H9 (cell line): ENCODE measurements around the gene GSE1. TPM values are rescaled to one million over a fixed set of nuclear protein-coding genes. Genes with fewer than 3 reads are reported as not detected.

Experiments
- DNase-seq: peaks from one replicate; pipeline ENCODE4 v3.0.0-alpha.2; 2017
- H2AFZ ChIP-seq: one replicate; pipeline ENCODE4 v1.6.1; 2013; ENCODE audit warnings: mild to moderate bottlenecking, low read length, control low read depth, moderate library complexity
- H2AK5ac ChIP-seq: 2 replicates; pipeline ENCODE4 v1.6.1; 2013; ENCODE audit warnings: low read length, control low read depth, mixed read lengths; ENCODE audit not compliant: insufficient read length
- H2BK120ac ChIP-seq: one replicate; pipeline ENCODE4 v1.6.1; 2013; ENCODE audit warnings: low read depth, mild to moderate bottlenecking, low read length, control low read depth, inconsistent platforms; ENCODE audit not compliant: poor library complexity, severe bottlenecking
- H2BK12ac ChIP-seq: 2 replicates; pipeline ENCODE4 v1.6.1; 2013; ENCODE audit warnings: low read length, control low read depth, mixed read lengths, low read depth; ENCODE audit not compliant: insufficient read length
- H2BK15ac ChIP-seq: 2 replicates; pipeline ENCODE4 v1.6.1; 2013; ENCODE audit warnings: low read depth, low read length, control low read depth
- H2BK20ac ChIP-seq: one replicate; pipeline ENCODE4 v1.6.1; 2013; ENCODE audit warnings: low read depth, mild to moderate bottlenecking, low read length, control low read depth, inconsistent platforms; ENCODE audit not compliant: poor library complexity, severe bottlenecking
- H2BK5ac ChIP-seq: 2 replicates; pipeline ENCODE4 v1.6.1; 2013; ENCODE audit warnings: low read length, control low read depth, mixed read lengths; ENCODE audit not compliant: insufficient read length
- H3K14ac ChIP-seq: 2 replicates; pipeline ENCODE4 v1.6.1; 2013; ENCODE audit warnings: low read length, control low read depth; ENCODE audit not compliant: insufficient read depth
- H3K18ac ChIP-seq: 2 replicates; pipeline ENCODE4 v1.6.1; 2013; ENCODE audit warnings: low read depth, mild to moderate bottlenecking, mixed read lengths, low read length, control low read depth; ENCODE audit not compliant: insufficient read length
- H3K23ac ChIP-seq: 2 replicates; pipeline ENCODE4 v1.6.1; 2013; ENCODE audit warnings: low read length, control low read depth, mixed read lengths, low read depth; ENCODE audit not compliant: insufficient read length
- H3K23me2 ChIP-seq: 2 replicates; pipeline ENCODE4 v1.6.1; 2013; ENCODE audit warnings: low read depth, mild to moderate bottlenecking, mixed read lengths, low read length, control low read depth; ENCODE audit not compliant: insufficient read length, poor library complexity, severe bottlenecking
- H3K27ac ChIP-seq: 2 replicates; pipeline ENCODE4 v1.5.1; 2013; ENCODE audit warnings: low read length, control low read depth, mixed read lengths, low read depth; ENCODE audit not compliant: insufficient read length
- H3K27me3 ChIP-seq: 2 replicates; pipeline ENCODE4 v1.6.1; 2013; ENCODE audit warnings: low read length, control low read depth, inconsistent platforms; ENCODE audit not compliant: insufficient read depth
- H3K4ac ChIP-seq: 2 replicates; pipeline ENCODE4 v1.6.1; 2013; ENCODE audit warnings: low read depth, mild to moderate bottlenecking, control low read depth, inconsistent platforms, low read length, moderate library complexity
- H3K4me1 ChIP-seq: 2 replicates; pipeline ENCODE4 v1.6.1; 2013; ENCODE audit warnings: low read length, control low read depth, inconsistent platforms; ENCODE audit not compliant: insufficient read depth
- H3K4me2 ChIP-seq: 2 replicates; pipeline ENCODE4 v1.6.1; 2013; ENCODE audit warnings: low read length, control low read depth, mixed read lengths; ENCODE audit not compliant: insufficient read length, insufficient read depth
- H3K56ac ChIP-seq: 2 replicates; pipeline ENCODE4 v1.6.1; 2013; ENCODE audit warnings: low read depth, mild to moderate bottlenecking, mixed read lengths, low read length, control low read depth; ENCODE audit not compliant: insufficient read length
- H3K79me1 ChIP-seq: 2 replicates; pipeline ENCODE4 v1.6.1; 2013; ENCODE audit warnings: low read depth, mild to moderate bottlenecking, moderate library complexity, low read length, control low read depth, inconsistent platforms; ENCODE audit not compliant: insufficient read depth, poor library complexity, severe bottlenecking
- H3K79me2 ChIP-seq: 2 replicates; pipeline ENCODE4 v1.6.1; 2013; ENCODE audit warnings: low read length, control low read depth, inconsistent platforms; ENCODE audit not compliant: insufficient read depth
- H3K9ac ChIP-seq: 2 replicates; pipeline ENCODE4 v1.6.1; 2013; ENCODE audit warnings: low read length, control low read depth, mixed read lengths; ENCODE audit not compliant: insufficient read length; ENCODE audit errors: extremely low read depth
- H3K9me3 ChIP-seq: one replicate; pipeline ENCODE4 v1.6.1; 2013; ENCODE audit warnings: low read depth, low read length, inconsistent platforms; ENCODE audit not compliant: control insufficient read depth
- H3T11ph ChIP-seq: one replicate; pipeline ENCODE4 v1.6.1; 2013; ENCODE audit warnings: mild to moderate bottlenecking, low read length, control low read depth, inconsistent platforms
- H4K20me1 ChIP-seq: one replicate; pipeline ENCODE4 v1.6.1; 2013; ENCODE audit not compliant: control insufficient read depth, insufficient read length, insufficient read depth
- H4K5ac ChIP-seq: 2 replicates; pipeline ENCODE4 v1.6.1; 2013; ENCODE audit warnings: low read depth, mild to moderate bottlenecking, mixed read lengths, low read length, control low read depth; ENCODE audit not compliant: insufficient read length
- H4K8ac ChIP-seq: replicated peaks from 2 replicates; pipeline ENCODE4 v1.6.1; 2013; ENCODE audit warnings: low read length, control low read depth, mixed read lengths, low read depth; ENCODE audit not compliant: insufficient read length
- H4K91ac ChIP-seq: 2 replicates; pipeline ENCODE4 v1.6.1; 2013; ENCODE audit warnings: low read depth, mild to moderate bottlenecking, moderate library complexity, mixed read lengths, low read length, control low read depth; ENCODE audit not compliant: insufficient read length
- H3K27ac Mint-ChIP-seq, 3 experiments: 2 replicates in 2 of 3; 3 replicates in 1 of 3; pipeline ENCODE4 v1.8.0; 2020 to 2021; ENCODE audit warnings: mixed read lengths in 3 of 3, mild to moderate bottlenecking in 1 of 3, moderate library complexity in 1 of 3
- H3K27me3 Mint-ChIP-seq: 2 replicates; pipeline ENCODE4 v1.8.0; 2021; ENCODE audit warnings: low read depth, mild to moderate bottlenecking, moderate library complexity, mixed read lengths
- H3K36me3 Mint-ChIP-seq, 3 experiments: 2 replicates in 2 of 3; 3 replicates in 1 of 3; pipeline ENCODE4 v1.8.0; 2020 to 2021; ENCODE audit warnings: low read depth in 3 of 3, mixed read lengths in 3 of 3; ENCODE audit not compliant: insufficient read depth in 1 of 3
- H3K4me1 Mint-ChIP-seq, 2 experiments: 2 replicates each; pipeline ENCODE4 v1.8.0; 2020; ENCODE audit warnings: mixed read lengths in 2 of 2
- H3K4me3 Mint-ChIP-seq, 2 experiments: 2 replicates in 1 of 2; 3 replicates in 1 of 2; pipeline ENCODE4 v1.8.0; 2020 to 2021; ENCODE audit warnings: mild to moderate bottlenecking in 2 of 2, mixed read lengths in 2 of 2, moderate library complexity in 1 of 2
- H3K9me3 Mint-ChIP-seq, 2 experiments: 2 replicates in 1 of 2; 3 replicates in 1 of 2; pipeline ENCODE4 v1.8.0; 2020; ENCODE audit warnings: mild to moderate bottlenecking in 2 of 2, mixed read lengths in 2 of 2, moderate library complexity in 1 of 2
- WGBS: extraction: QIAGEN DNeasy Blood & Tissue Kit; methylation state at CpG from one replicate; pipeline ENCODE4 v1.1.7; 2013; ENCODE audit warnings: missing lambda C conversion rate, low lambda C conversion rate, mixed read lengths; ENCODE audit not compliant: insufficient read length; ENCODE audit errors: extremely low coverage; 5-methylcytosine and 5-hydroxymethylcytosine counted together
- total RNA-seq: library from RNA; stranded (reverse); gene quantifications from 2 replicates; pipeline ENCODE4 v1.2.1, GENCODE V29; 2021
- TF ChIP-seq, protein P1 (sequence below): fragments of 200-600 bp; sonication (generic); conservative IDR thresholded peaks from 3 replicates; pipeline ENCODE4 v1.8.0; 2021; ENCODE audit warnings: antibody characterized with exemption, mild to moderate bottlenecking

GSE1 gene
- total RNA-seq, 1 experiment from 2014 or later: 125 TPM

GRCh38 chr16:85631230-85631629, 18.1 kb downstream of the GSE1 start:
- H3K4me3 Mint-ChIP-seq: no peak overlapping the region
- no peak overlapping the region for H3K27ac Mint-ChIP-seq
- H2BK20ac ChIP-seq: no peak overlapping the region
- H2BK12ac ChIP-seq: no peak overlapping the region
- no peak overlapping the region for H2BK5ac ChIP-seq
- H4K91ac ChIP-seq: no peak overlapping the region
- H3K9me3 ChIP-seq: no peaks in the 10 kb centered on the region
- H3T11ph ChIP-seq: no peak overlapping the region
- no peak overlapping the region for H2AFZ ChIP-seq
- peaks cover 11 to 14% of the 10 kb centered on the region in 2 experiments for H3K9me3 Mint-ChIP-seq
- H4K5ac ChIP-seq: no peak overlapping the region
- DNase-seq: no peak
- no peaks in the 10 kb centered on the region for H3K27me3 ChIP-seq
- H3K4me1 Mint-ChIP-seq: peaks cover 9 to 19% of the 10 kb centered on the region in 2 experiments
- peaks cover 8% of the 10 kb centered on the region for H3K79me1 ChIP-seq
- H3K36me3 Mint-ChIP-seq: peaks cover 19 to 32% (median 26%) of the 10 kb centered on the region in 3 experiments
- H2BK120ac ChIP-seq: no peak overlapping the region
- TF ChIP-seq, protein P1, sequence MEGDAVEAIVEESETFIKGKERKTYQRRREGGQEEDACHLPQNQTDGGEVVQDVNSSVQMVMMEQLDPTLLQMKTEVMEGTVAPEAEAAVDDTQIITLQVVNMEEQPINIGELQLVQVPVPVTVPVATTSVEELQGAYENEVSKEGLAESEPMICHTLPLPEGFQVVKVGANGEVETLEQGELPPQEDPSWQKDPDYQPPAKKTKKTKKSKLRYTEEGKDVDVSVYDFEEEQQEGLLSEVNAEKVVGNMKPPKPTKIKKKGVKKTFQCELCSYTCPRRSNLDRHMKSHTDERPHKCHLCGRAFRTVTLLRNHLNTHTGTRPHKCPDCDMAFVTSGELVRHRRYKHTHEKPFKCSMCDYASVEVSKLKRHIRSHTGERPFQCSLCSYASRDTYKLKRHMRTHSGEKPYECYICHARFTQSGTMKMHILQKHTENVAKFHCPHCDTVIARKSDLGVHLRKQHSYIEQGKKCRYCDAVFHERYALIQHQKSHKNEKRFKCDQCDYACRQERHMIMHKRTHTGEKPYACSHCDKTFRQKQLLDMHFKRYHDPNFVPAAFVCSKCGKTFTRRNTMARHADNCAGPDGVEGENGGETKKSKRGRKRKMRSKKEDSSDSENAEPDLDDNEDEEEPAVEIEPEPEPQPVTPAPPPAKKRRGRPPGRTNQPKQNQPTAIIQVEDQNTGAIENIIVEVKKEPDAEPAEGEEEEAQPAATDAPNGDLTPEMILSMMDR: no peak
- H2BK15ac ChIP-seq: no peak overlapping the region
- no CpG with 5 or more reads among the region's 11 CpGs for WGBS
- H3K4ac ChIP-seq: no peak overlapping the region
- no peak overlapping the region for H3K27ac ChIP-seq
- no peak overlapping the region for H2AK5ac ChIP-seq
- H3K9ac ChIP-seq: no peak overlapping the region
- H3K4me2 ChIP-seq: no peak overlapping the region
- no peak overlapping the region for H3K18ac ChIP-seq
- H3K27me3 Mint-ChIP-seq: no peaks in the 10 kb centered on the region
- no peak overlapping the region for H3K14ac ChIP-seq
- no peaks in the 10 kb centered on the region for H3K4me1 ChIP-seq
- H3K79me2 ChIP-seq: peaks cover 39% of the 10 kb centered on the region; the same call in 1 of the 2 replicates
- H4K8ac ChIP-seq: no peak overlapping the region
- H3K23ac ChIP-seq: no peak overlapping the region
- no peaks in the 10 kb centered on the region for H3K23me2 ChIP-seq
- H4K20me1 ChIP-seq: peaks cover 4% of the 10 kb centered on the region
- H3K56ac ChIP-seq: no peak overlapping the region
